ENCODE results near the gene CAPN2. TPM values are rescaled to one million over a fixed set of nuclear protein-coding genes. Genes with fewer than 3 reads are reported as not detected.
A peak's percentile ranks its signal among the peaks of the same experiment; 100 is the strongest.

Gene CAPN2
- total RNA-seq, 1 donor from 2014 or later = 258 TPM

DNA sequence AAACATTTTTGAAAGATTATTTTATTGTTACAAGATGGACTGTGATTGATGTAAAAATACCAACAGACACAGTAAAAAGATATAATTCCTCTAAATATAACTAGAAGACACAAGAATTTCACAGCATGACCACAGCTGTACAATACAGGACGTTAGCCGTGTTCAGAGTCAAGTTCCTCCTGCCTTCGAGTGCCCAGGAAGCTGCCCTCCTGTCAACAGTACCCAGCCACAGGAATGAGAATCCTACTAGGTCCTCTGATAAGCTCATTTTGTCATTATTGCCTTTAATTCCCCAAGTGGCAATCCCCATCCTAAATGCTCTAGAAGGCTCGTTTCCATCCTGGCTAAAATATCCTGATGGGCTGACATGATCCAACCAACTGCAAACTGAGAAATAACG, 16.4 kb upstream of the CAPN2 start:
- Histone ChIP-seq H3K36me3 (ENCODE audit: control insufficient read depth, insufficient read depth, low read length) (no peaks in the 10 kb centered on the region), H3K4me3 (ENCODE audit: low read depth, low read length) (no peak overlapping the region), H3K27me3 (ENCODE audit: control insufficient read depth, insufficient read depth, low read length) (no peaks in the 10 kb centered on the region)
- DNase-seq (ENCODE audit: low read depth) = no peak
- TF ChIP-seq, protein P1, sequence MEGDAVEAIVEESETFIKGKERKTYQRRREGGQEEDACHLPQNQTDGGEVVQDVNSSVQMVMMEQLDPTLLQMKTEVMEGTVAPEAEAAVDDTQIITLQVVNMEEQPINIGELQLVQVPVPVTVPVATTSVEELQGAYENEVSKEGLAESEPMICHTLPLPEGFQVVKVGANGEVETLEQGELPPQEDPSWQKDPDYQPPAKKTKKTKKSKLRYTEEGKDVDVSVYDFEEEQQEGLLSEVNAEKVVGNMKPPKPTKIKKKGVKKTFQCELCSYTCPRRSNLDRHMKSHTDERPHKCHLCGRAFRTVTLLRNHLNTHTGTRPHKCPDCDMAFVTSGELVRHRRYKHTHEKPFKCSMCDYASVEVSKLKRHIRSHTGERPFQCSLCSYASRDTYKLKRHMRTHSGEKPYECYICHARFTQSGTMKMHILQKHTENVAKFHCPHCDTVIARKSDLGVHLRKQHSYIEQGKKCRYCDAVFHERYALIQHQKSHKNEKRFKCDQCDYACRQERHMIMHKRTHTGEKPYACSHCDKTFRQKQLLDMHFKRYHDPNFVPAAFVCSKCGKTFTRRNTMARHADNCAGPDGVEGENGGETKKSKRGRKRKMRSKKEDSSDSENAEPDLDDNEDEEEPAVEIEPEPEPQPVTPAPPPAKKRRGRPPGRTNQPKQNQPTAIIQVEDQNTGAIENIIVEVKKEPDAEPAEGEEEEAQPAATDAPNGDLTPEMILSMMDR (IDR thresholded peaks at IDR 0.05; ENCODE audit: insufficient read depth, low read length, poor library complexity, severe bottlenecking) = no peak

DNA sequence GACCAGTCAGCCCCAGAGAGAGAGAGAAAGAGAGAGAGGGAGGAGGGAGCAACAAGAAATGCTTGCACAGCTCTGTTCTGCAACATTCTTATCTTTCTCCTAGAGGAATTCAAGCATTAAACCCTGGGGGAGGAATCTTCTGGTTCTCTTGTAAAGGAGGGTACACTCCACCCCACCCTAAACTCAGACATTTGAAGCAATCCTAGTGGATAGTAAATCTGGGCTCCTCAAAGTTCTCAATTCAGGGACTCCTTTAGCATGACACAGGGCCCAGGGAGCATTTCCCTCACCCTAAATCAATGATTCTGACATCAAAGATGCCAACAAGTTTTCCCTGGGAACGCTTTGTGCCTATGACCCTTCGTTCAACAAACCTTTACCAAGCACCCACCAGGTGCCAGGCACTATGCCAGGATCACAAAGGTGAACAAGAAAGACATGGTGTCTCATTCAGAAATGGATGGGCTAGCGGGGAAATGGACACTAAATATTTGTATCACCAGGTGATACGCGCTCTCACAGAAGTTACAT, 11.9 kb upstream of the CAPN2 start:
- no peak for DNase-seq (ENCODE audit: low read depth)
- Histone ChIP-seq H3K27me3 (ENCODE audit: control insufficient read depth, insufficient read depth, low read length) (no peaks in the 10 kb centered on the region), H3K4me3 (ENCODE audit: low read depth, low read length) (no peak overlapping the region), H3K36me3 (ENCODE audit: control insufficient read depth, insufficient read depth, low read length) (no peaks in the 10 kb centered on the region)
- TF ChIP-seq, protein P1 (IDR thresholded peaks at IDR 0.05; ENCODE audit: insufficient read depth, low read length, poor library complexity, severe bottlenecking) = no peak

DNA sequence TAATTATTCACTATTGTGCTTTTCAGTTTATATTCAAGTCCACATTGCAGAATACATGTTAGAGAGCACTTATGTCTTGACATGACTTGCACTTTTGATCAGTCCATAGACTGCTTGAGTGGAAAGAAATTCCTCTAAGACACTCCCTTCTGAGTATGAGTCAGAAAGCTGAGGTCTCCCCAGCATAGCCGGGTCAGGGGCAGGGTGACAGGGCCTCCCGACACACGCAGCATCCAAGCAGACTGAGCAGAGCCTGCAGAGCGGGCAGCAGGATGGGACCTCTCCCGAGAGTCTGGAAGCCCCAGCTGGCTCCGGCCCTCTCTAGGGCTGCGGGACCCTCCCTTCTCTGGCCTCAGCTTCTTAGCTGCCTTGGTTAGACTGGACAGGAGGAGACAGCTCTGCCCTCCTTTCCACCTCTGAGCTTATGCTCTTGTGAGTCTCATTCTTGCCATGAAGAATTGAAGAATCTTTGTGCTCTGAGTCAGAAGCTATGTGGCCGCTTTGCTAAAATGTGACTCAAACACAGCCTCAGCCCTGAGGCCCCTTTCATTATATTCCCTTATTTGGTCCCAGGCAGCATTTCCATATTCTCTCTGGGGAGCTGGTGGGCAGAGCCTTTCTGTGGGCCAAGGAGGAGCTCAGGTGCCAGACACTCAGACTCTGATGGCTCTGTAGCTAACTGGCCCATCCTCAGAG, 11.2 kb upstream of the CAPN2 start:
- TF ChIP-seq, protein P1 (IDR thresholded peaks at IDR 0.05; ENCODE audit: insufficient read depth, low read length, poor library complexity, severe bottlenecking) = no peak
- peak; percentile 94 for DNase-seq (ENCODE audit: low read depth)
- H3K4me3 ChIP-seq (ENCODE audit: low read depth, low read length) = no peak overlapping the region

DNA sequence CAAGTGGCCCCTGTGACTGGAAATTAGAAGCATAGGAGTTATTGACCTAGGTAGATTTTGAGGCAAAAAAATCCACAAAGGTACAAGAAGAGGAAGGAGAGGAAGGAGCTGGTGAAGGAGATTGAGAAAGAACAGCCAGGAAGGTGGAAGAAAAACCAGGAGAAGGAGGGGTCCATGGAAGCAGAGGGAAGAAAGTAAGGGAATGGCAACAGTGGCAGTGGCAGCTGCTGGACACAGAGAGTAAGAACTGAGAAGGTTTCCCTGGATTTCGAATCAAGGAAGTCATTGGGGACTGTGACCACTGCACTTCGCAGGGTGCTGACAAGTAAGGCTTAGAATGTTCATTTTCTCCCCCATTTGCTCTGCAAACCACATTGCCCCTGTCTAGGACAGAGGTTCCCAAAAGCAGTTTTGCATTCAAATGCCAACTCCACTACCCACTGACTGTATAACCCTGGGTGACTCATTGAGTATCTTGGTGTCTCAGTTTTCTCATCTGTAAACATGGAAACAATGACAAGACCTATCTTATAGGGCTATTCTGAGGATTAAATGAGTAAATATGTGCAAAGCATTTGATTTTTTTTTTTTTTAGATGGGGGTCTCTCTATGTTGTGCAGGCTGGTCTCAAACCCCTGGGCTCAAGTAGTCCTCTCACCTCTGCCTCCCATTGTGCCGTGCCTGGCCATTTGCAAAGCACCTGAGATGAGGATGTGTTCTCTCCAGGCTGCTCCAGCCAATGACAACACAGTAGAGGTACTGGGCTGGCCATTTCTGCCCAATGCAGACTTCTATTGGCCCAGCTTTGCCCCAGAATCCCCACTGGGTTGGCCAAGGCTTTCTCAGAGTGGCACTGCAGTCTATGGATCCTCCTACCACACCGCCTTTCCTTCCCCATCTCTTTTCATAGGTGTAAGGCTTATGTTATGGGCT, 9.3 kb upstream of the CAPN2 start:
- no peak for DNase-seq (ENCODE audit: low read depth)
- Histone ChIP-seq H3K4me3 (ENCODE audit: low read depth, low read length) (no peak overlapping the region), H3K27me3 (ENCODE audit: control insufficient read depth, insufficient read depth, low read length) (no peaks in the 10 kb centered on the region), H3K36me3 (ENCODE audit: control insufficient read depth, insufficient read depth, low read length) (no peaks in the 10 kb centered on the region)
- TF ChIP-seq, protein P1 (IDR thresholded peaks at IDR 0.05; ENCODE audit: insufficient read depth, low read length, poor library complexity, severe bottlenecking) = no peak

More for the DNA sequence above, 11.2 kb upstream of the CAPN2 start:
- no peaks in the 10 kb centered on the region for H3K27me3 ChIP-seq (ENCODE audit: control insufficient read depth, insufficient read depth, low read length)
- H3K36me3 ChIP-seq (ENCODE audit: control insufficient read depth, insufficient read depth, low read length) = no peaks in the 10 kb centered on the region

DNA sequence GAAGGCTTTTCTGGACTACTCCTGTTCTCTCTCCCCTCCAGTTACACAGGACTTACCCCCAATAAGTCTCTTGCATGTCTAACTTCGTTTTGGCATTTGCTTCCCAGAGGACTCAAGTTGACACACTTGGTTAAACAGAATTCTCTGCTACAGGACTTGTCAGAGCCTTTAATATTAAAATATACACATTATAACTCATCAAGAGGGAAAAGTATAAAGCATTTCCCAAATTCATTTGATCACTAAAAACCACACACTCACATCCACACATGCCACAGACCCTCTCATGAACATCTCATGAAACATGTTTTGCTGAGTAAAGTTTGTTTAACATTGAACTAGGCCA, 8.7 kb upstream of the CAPN2 start:
- TF ChIP-seq, protein P1 (IDR thresholded peaks at IDR 0.05; ENCODE audit: insufficient read depth, low read length, poor library complexity, severe bottlenecking) = no peak
- Histone ChIP-seq H3K36me3 (ENCODE audit: control insufficient read depth, insufficient read depth, low read length) (no peaks in the 10 kb centered on the region), H3K4me3 (ENCODE audit: low read depth, low read length) (no peak overlapping the region), H3K27me3 (ENCODE audit: control insufficient read depth, insufficient read depth, low read length) (no peaks in the 10 kb centered on the region)
- DNase-seq (ENCODE audit: low read depth) = no peak

Data from kidney epithelial cell (primary cell).